Esophagus squamous epithelium (tissue), 4 donors: ENCODE data around the gene DLGAP4.

Experiments
- CTCF ChIP-seq, 6 experiments: fragments of 450-650 bp in 4 of 6; fragments of 200-600 bp in 2 of 6; sonication (generic) in 2 of 6; IDR thresholded peaks; one replicate each; pipeline ENCODE4 v1.5.1; 2016 to 2019; ENCODE audit warnings: antibody characterized with exemption in 6 of 6, mild to moderate bottlenecking in 4 of 6, moderate library complexity in 4 of 6
- POLR2A ChIP-seq, 4 donors: fragments of 450-650 bp; IDR thresholded peaks; one replicate each; pipeline ENCODE4 v1.6.1; 2017; ENCODE audit warnings: antibody characterized with exemption in 4 of 4, mild to moderate bottlenecking in 4 of 4, moderate library complexity in 3 of 4

- TF ChIP-seq POLR2A (IDR thresholded peaks at IDR 0.05) (no peak), CTCF (IDR thresholded peaks at IDR 0.05) (no peak)
Measured at GRCh38 chr20:36274181-36274841, 31.8 kb upstream of the DLGAP4 start.
